GM19043 (cell line): Measurements from ENCODE around the gene KAZN.

ENCODE experiments used
- ATAC-seq: cut with Tn5 transposase; IDR thresholded peaks from one replicate; pipeline ENCODE4 v1.9.1; 2021; ENCODE audit warnings: low read depth; ENCODE audit not compliant: unreplicated experiment

The KAZN gene

DNA sequence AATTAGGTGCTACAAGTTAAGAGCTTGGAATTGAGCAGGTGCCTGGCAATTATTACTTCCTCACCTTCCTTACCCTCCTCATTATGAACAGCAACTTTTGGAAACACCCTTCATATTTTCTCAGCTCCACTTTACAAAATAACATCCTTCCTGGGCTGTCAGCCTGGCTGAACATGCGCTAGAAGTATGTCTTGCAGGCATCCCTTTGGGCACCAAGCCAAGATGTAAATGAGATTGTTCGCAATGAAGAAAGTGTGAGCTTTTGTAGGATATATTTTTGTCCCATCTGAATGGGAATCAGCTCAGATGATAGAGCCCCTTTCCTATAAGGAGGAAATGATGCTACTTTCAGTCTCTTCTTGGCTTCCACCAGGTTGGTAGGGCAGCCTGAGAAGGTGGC lies 245.9 kb downstream of the KAZN start:
- ATAC-seq = no peak

DNA sequence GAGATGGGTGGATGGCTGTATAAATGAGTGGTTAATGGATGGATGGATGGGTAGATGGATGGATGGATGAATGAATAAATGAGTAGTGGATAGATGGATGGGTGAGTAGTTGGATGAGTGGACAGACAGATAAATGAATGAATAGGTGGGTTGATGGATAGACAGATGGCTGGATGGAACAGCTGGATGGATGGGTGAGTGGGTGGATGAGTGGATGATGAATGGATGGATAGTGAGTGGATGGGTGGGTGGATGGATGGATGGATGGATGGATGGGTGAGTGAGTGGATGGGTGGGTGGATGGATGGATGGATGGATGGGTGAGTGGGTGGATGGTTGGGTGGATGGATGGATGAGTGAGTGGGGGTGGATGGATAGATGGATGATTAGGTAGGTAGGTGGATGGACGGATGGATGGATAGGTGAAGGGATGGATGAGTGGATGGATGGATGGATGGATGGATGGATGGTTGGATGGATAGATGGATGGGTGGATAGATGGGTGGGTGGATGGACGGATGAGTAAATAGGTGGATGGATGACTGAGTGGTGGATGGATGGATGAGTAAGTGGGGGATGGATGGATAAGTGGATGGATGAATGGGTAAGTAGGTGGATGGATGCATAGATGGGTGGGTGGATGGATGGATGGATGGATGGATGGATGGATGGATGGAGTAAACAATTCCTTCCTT lies 246.6 kb downstream of the KAZN start:
- no peak for ATAC-seq

DNA sequence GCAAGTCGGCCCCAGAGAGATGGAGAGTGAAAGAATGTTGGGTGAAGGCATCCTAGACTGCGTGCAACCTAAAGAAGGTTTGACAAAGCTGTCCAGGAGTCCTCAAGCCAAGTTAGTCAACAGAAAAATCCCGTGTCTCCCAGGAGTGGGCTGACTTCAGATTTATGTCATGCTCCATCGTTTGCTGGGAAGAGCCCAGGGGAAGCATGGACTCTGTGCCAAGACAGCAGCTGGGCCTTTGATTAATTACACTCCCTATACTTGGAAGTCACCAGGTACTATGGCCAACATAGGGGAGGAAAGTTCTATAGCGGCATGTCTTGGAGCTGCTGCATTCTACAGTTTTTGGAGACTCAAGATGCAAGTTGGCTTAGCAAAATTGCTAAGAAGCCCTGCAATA lies 247.4 kb downstream of the KAZN start:
- no peak for ATAC-seq

DNA sequence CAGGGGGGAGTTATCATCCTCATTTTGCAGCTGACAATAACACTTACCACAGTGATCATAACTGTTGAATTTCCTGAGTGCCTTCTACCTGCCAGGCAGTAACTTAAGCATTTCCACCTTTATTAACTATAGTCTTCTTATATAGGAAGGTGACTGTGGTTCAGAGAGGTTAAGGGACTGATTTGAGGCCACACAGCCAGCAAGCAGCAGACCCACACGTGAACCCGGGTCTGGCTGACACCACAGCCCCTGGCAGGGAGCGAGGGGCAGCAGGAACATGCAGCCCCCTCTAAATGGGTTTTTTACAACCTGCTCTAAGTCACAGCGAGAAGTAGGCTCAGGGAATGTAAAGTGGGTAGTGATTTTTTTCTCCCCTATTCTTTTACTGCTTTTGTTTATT lies 248.2 kb downstream of the KAZN start:
- ATAC-seq = no peak

DNA sequence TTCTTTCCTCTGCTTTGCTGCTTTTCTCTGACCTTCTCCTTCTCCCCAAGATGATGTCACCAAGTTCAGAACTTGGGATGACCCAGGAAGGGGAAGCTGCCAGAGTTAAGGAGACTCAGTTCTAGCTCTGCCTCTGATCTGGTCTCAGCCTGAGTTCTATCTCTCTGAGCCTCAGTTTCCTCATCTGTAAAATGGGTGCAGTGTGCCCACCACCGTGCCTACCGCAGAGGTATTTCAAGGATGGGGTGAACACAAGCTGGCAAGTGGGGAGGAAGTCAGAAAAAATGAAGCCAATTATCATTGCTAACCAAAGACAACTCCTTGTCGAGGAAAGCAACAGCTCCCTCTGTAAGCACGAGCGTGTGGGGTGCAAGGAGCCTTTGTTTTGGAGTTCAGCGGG lies 249.7 kb downstream of the KAZN start:
- no peak for ATAC-seq

DNA sequence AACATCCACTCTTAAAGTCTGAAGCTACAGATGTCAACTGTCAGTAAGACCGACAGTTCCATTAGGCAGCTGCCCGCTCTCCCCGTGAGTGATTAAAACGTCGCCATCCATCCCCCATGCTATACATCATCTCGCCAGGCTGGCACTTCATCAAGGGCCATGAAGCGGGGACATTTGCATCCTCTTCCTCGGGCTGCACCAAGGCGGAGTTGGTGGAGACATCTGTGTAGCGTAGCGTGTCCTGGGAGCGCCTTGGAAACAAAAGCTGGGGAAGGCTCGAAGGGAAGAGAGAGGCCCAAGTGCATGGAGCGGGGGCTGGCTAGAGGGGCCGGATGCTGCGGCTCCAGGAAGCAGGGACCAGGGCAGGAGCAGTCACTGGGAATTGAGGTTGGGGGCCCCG lies 250.1 kb downstream of the KAZN start:
- no peak for ATAC-seq

DNA sequence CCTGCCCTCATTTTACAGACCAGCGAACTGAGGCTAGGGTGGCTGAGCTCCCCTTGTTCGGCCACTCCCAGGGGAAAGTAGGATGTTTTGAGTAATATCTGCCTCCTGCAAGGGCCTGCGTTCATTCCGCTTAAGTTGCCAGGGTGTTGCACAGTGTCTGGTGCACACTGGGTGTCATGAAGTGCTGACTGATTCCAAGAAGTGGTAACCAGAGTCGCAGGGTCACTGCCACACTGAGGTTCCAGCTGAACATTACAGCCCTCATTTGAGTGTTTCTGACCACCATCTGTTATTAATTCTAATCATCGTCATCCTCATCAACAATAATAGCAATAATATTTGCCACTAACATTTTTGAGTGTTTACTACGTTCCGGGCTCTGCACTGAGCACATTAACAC lies 250.6 kb downstream of the KAZN start:
- no peak for ATAC-seq

DNA sequence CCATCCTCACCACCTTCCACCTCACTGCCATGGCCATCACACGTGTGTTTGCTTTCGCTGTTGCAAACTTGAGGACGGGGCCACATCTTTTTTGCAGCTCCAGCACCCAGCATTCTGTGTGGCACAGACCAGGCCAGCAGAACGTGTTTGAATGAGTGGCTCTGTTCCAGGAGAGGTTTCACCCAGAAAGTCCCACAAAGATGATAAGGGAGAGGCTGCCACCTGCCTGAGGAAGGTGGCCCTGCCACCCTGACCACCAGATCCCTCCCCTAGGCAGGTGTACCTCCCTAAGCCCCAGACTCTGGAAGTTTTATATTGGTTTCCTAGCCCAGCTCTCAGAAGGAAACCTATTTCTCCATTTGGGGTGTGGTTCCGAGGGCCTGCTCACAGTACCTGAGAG lies 252.1 kb downstream of the KAZN start:
- ATAC-seq = no peak

DNA sequence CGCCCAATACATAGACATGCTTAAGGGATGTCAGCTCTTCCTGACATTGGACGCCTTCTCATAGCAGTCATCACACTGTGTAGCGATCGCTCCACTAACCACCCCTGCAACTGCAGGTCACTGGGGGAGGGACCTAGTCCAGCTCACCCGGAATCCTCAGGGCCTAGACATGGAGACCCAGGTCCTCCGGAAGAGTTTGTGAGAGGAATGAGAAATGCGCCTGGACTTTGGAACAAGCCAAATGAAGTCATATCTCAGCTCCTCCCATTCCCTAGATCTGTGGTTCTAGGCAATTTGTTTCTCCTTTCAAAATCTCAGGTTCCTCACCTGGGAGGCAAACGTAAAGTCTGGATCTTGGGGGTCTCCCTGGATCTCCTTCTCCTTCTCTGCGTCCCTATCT lies 253.3 kb downstream of the KAZN start:
- no peak for ATAC-seq

DNA sequence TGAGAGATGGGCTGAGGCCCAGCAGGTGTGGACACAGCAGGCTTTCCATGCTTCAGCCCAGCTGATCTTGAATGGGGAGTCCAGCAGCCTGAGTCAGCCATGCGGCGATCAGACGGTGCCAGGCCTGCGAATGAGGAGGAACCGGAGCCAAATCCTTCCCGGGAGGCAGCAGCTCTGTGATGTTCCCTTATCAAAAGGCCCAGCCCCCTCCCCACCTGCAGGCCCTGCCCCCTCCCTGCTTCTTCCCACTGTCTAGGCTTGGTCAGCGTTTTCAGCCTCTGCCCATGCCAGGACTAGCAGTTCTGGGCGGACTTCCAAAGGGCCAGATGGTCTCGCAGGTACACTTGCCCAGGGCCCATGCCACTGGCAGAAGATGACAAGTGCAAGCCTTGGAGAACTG lies 253.8 kb downstream of the KAZN start:
- ATAC-seq = no peak

DNA sequence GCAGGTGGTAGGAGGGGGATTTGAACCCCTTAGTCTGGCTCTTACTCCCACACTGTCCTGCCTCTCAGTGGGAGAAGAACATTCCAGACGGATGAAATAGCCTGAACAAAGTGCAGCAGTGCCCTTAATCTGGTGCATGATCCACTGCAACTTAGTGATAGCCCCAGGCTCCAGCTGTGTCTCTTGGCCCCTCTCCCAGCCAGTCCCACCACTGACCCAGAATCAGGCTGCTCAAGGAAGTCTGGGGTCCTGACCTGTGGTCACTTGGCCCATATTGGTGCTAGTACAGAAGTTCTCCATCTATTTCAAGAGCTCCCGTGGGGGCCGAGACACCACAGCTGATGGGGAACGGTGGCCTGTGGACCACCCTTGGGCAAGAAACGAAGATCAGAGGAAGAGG lies 255.0 kb downstream of the KAZN start:
- no peak for ATAC-seq

DNA sequence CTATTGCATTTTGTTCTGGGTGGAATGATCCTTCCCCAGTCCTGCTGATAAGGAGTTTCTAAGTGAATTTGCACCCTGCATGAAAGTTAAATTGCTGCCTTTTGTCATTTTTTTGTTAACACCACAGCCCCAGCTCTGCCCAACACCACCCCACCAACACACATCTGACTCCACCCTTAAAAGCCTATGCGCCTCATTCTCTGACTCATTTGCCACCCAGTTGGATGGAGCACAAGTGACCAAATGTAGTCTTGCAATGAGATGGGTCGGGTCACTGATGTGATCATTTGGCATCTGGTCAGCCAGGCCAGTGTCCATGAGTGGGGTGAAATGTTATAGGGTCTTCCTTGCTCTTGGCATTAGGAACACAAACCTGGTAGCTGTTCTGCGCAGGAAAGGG lies 256.8 kb downstream of the KAZN start:
- ATAC-seq = no peak

DNA sequence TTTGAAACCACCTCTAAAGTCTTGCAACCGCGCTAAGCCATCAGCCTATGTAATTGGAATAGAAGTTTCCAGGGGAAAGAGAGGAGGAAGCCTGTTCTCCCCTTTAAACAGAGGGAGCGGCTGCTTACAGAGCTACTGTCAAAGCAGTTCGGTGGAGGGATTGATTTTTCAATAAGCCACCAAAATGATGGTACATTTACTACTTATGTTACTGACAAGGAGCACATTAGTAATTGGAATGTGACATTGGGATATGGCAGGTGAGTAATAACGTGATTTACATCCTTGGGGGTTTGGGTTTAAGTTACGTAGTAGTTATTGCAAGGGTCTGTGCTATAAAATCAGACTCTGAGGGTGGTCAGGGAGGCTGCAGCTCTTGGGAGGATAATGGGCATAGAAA lies 257.3 kb downstream of the KAZN start:
- no peak for ATAC-seq

DNA sequence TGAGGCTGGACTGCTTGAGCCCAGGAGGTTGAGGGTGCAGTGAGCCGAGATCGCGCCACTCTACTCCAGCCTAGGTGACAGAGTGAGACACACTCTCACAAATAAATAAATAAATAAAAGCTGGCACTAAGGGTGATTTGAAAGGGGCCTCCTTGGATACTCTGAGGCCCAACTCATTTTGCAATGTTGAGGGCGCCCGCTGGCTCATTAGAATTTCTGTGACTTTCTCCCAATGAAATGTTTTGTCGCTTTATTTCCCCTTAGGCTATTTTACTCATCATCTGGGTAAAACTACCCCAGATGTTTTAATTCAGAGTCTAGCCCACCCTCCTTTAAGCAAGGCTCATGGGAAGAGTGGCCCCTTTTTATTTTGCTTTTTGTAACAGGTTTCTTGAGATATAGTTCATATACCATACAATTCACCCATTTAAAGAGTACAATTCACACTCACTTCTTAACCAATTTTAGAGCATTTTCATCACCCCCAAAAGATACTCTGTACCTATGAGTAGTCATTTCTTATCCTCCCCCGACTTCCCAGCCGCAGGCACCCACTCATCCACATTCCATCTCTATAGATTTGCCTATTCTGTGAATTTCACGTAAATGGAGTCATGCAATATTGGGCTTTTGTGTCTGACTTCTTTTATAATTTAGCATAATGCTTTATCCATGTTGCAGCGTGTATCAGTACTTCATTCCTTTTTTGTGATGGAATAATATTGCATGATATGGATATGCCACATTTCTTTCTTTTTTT lies 259.1 kb downstream of the KAZN start:
- ATAC-seq = no peak

DNA sequence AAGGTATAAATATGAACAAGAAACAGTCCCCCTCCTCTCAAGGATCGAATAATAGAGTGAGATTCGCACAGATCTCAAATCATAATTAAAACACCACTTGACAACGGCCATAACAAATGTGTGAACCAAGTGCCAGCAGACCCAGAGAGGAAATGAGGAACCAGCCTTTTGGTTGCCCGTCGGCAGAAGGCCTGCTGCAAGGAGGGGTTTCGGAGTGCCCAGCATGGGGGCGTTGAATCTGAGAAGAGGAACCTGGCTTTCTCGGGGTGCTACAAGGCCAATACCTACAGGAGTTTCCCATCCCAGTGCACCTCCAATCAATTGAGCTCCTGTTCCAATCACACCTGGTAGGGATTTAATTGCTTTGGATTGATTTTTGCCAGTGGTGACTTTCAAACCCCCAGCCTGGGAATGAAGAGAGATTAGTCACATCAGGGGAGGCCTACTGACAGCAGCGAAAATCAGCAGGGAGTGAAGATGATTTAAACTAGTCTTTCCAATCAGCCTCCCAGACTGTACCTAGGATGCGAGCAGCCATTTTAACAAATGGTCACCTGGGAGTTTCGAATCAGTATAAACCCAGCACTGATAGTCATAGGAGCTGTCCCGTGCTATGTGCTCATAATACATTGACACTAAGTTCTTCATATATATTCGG lies 263.8 kb downstream of the KAZN start:
- ATAC-seq = no peak

DNA sequence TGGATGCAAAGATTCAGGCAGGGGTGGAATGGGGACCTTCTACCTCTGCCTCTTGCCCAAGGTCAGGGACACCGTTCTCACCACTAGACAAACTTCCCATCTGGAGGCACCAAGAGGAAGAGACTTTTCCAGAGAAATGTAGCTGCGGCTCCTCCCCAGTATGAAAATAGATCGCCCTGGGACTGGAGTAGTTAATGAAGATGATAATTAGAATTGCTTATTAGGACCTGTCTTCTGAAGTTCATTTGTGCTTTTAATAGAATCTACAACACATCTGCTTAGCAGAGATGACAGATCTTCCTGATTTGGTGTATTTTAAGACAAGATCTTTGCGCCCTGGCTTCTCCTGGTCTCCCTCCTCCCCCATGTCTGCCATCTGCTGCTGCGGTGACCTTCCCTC lies 266.6 kb downstream of the KAZN start:
- ATAC-seq = no peak

DNA sequence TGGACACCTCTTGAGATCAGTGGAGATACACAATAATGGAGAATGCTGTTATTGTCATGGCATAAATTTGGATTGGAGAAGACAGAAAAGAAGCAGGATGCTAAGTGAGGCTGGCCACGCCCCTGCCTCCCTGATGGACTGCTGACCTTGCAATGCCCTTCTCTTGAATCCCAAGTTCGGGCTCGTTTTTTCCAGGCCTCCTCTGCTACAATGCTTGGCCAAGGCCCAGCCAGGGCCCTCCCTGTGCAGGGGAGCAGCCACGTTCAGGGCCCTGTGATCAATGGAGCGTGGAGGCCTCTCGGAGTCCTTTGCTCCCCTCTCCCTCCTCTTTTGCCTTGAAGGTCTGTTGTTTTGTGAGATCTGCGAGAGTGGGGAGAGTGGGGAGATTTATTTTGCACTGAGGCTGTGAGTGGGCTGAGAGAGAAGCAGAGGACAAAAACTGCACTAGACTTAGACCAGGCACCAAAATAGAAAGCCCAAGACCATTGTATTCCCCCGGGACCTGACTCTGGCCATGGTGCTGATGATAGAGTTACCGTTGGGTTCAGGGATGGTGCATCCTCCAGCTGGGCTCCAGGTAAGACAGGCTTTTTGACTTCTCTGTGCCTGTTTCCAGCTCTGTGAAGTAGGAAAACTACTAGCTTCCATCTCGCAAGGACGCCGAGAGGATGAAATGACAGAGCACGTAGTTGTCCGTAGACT lies 268.6 kb downstream of the KAZN start:
- no peak for ATAC-seq

DNA sequence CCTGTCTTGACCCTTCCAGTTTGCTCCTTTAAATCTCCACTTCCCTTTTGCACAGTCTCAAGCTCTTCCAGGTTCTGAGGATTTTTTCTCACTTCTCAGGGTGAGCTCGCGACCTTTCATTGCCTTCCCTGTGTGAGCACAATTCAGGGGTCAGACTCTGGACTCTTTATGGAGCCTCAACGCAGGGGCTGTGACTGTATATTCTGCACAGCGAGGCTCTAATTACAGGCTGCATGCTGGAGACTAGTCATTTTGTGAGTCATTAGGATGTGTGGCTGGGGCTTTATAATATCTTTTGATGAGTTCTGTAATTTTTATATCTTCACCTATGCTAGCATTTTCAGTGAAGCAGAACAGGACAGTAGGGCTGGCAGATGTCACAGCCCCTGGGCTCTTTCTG lies 270.7 kb downstream of the KAZN start:
- ATAC-seq = no peak

DNA sequence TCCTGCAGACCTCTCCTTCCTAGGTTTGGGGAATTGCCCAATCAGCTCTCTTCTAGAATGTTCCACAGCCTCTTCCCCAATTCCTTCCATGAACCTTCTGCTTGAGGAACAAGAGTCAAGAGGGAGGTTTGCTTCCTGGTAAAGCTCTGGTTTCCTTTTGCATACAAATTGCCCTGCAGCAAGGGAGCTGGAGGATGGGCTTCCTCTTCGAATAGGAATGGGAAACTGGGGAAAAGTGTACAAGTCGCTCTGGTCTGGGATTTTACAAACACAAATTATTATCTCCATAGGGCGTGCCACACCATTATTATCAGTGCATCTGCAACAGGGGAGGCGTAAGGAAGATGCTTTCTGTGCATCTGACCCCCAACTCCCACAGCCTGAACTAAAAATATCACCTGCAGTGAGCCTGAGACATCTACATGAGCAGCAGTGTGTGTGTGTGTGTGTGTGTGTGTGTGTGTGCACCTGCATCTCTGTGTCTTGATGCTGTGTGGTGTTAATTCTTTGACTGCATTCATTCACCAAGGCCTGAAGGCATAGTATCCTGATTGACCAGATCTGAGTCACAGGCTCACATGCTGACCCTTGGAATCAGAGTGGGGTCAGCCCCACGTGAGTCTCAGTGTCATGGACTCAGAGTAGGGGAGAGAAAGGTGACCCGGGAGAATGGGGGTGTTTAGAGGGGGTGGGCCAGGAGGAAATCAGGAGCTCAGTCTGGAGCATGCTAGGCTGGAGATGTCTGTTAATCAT lies 272.9 kb downstream of the KAZN start:
- ATAC-seq = no peak

DNA sequence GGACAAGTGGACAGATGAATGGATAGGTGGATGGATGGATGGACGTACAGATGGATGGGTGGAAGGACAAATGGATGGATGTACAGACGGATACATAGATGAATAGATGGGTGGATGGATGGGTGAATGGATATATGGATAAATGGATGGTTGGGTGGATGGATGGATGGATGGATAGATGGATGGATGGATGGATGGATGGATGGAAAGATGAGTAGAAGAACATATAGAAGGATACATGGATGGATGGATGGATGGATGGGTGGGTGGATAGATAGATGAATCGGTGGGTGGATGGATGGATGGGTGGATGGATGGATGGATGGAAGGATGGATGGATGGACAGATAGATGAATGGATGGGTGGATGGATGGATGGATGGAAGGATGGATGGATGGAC lies 274.3 kb downstream of the KAZN start:
- ATAC-seq = no peak

DNA sequence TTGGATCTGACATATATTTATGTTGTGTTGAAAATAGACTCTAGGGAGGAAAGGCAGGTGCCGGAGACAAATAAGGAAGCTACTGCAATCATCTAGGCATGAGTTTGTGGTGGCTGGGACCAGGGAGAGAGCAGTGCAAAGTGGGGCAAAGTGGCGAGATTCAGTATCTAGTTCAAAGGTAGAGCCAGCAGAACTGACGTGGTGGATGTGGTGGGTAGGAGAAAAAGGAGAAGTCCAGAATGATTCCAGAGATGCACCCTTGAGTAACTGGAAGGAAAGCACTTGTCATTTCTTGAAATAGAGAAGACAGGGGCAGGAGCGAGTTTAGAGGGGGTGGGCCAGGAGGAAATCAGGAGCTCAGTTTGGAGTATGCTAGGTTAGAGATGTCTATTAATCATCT lies 275.2 kb downstream of the KAZN start:
- ATAC-seq = no peak
